OCI-LY1 (cell line): ENCODE data around the gene UNC5B.

ENCODE experiments used
- H2AFZ ChIP-seq: fragments of 200-600 bp; sonication (generic), shearing (Covaris generic); 2 replicates; pipeline ENCODE4 v1.6.0; 2014; ENCODE audit warnings: antibody characterized with exemption, mild to moderate bottlenecking, low read length
- H3F3A ChIP-seq: fragments of 200-600 bp; sonication (generic), shearing (Covaris generic); 2 replicates; pipeline ENCODE4 v1.6.0; 2014; ENCODE audit warnings: mild to moderate bottlenecking, antibody characterized with exemption, low read length, moderate library complexity; ENCODE audit not compliant: insufficient read depth
- H3K27ac ChIP-seq: fragments of 200-600 bp; sonication (generic); 2 replicates; pipeline ENCODE4 v1.5.1; 2014; ENCODE audit warnings: low read length, mixed run types, mild to moderate bottlenecking, low read depth; ENCODE audit not compliant: poor library complexity, severe bottlenecking
- H3K27me3 ChIP-seq: fragments of 200-600 bp; sonication (generic); 2 replicates; pipeline ENCODE4 v1.6.0; 2014; ENCODE audit warnings: antibody characterized with exemption, mild to moderate bottlenecking, low read length, moderate library complexity; ENCODE audit not compliant: insufficient read depth
- H3K36me3 ChIP-seq: fragments of 200-600 bp; sonication (generic); 2 replicates; pipeline ENCODE4 v1.6.1; 2014; ENCODE audit warnings: mild to moderate bottlenecking, antibody characterized with exemption, low read length, moderate library complexity, mixed read lengths; ENCODE audit not compliant: insufficient read depth
- H3K4me1 ChIP-seq: fragments of 200-600 bp; sonication (generic); 2 replicates; pipeline ENCODE4 v1.5.1; 2014; ENCODE audit warnings: mild to moderate bottlenecking, low read length, moderate library complexity; ENCODE audit not compliant: insufficient read depth, severe bottlenecking
- H3K4me2 ChIP-seq: fragments of 200-600 bp; sonication (generic), shearing (Covaris generic); 2 replicates; pipeline ENCODE4 v1.6.1; 2014; ENCODE audit warnings: low read length
- H3K4me3 ChIP-seq: fragments of 200-600 bp; sonication (generic); 2 replicates; pipeline ENCODE4 v1.5.1; 2014; ENCODE audit warnings: low read length, low read depth, mild to moderate bottlenecking, mixed read lengths; ENCODE audit not compliant: poor library complexity, severe bottlenecking
- H3K79me2 ChIP-seq: fragments of 200-600 bp; shearing (Covaris generic); 2 replicates; pipeline ENCODE4 v1.6.1; 2016; ENCODE audit warnings: mixed run types, low read length, mixed read lengths; ENCODE audit not compliant: insufficient read depth
- H3K9ac ChIP-seq: fragments of 200-600 bp; sonication (generic), shearing (Covaris generic); 2 replicates; pipeline ENCODE4 v1.6.1; 2014; ENCODE audit warnings: mild to moderate bottlenecking, low read length, mixed read lengths
- H3K9me2 ChIP-seq: fragments of 200-600 bp; sonication (generic), shearing (Covaris generic); 2 replicates; pipeline ENCODE4 v1.6.1; 2014; ENCODE audit warnings: low read depth, mild to moderate bottlenecking, low read length, mixed read lengths
- H3K9me3 ChIP-seq: fragments of 200-600 bp; shearing (Covaris generic); 2 replicates; pipeline ENCODE4 v1.6.1; 2014; ENCODE audit warnings: low read length, mixed read lengths
- H4K20me1 ChIP-seq: fragments of 200-600 bp; sonication (generic), shearing (Covaris generic); 2 replicates; pipeline ENCODE4 v1.6.0; 2016; ENCODE audit warnings: mild to moderate bottlenecking, low read length; ENCODE audit not compliant: insufficient read depth
- EZH2 ChIP-seq: fragments of 200-600 bp; sonication (generic), shearing (Covaris generic); IDR thresholded peaks from 2 replicates; pipeline ENCODE4 v1.8.0; 2017; ENCODE audit warnings: borderline replicate concordance, mixed run types, mild to moderate bottlenecking, antibody characterized with exemption, low read length, moderate library complexity, mixed read lengths
- TF ChIP-seq, protein P1 (sequence below): fragments of 200-600 bp; sonication (generic), shearing (Covaris generic); IDR thresholded peaks from 2 replicates; pipeline ENCODE4 v1.5.1; 2017; ENCODE audit warnings: mild to moderate bottlenecking, antibody characterized with exemption, low read length, moderate library complexity, mixed read lengths

UNC5B gene

DNA sequence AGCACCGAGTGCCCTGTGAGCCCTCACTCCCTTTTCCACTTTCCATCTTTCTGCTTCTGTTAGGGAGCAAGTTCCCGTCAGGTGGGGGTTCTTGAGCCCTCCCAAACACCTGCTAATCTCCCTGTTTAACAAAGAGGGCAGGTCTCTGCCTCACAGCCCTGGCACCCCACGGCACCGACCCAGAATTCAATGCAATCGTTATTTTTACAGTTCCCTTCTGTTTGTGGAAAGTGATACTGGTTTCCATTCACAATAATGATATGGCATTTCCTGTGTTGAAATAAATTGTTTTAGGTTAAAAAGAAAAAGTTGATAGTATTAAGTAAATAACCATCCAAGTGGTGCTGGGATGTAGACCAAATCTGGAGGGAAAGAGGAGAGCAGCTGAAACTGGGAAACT, 67.8 kb downstream of the UNC5B start:
- Histone ChIP-seq H3K36me3 (no peaks in the 10 kb centered on the region), H3K79me2 (no peaks in the 10 kb centered on the region), H3K9ac (no peak overlapping the region), H3K27ac (no peak overlapping the region), H3K4me1 (no peaks in the 10 kb centered on the region), H3K4me2 (no peak overlapping the region), H4K20me1 (no peaks in the 10 kb centered on the region), H3K27me3 (no peaks in the 10 kb centered on the region), H2AFZ (no peak overlapping the region), H3K9me3 (no peaks in the 10 kb centered on the region), H3K4me3 (no peak overlapping the region), H3F3A (no peaks in the 10 kb centered on the region), H3K9me2 (no peaks in the 10 kb centered on the region)
- TF ChIP-seq, protein P1, sequence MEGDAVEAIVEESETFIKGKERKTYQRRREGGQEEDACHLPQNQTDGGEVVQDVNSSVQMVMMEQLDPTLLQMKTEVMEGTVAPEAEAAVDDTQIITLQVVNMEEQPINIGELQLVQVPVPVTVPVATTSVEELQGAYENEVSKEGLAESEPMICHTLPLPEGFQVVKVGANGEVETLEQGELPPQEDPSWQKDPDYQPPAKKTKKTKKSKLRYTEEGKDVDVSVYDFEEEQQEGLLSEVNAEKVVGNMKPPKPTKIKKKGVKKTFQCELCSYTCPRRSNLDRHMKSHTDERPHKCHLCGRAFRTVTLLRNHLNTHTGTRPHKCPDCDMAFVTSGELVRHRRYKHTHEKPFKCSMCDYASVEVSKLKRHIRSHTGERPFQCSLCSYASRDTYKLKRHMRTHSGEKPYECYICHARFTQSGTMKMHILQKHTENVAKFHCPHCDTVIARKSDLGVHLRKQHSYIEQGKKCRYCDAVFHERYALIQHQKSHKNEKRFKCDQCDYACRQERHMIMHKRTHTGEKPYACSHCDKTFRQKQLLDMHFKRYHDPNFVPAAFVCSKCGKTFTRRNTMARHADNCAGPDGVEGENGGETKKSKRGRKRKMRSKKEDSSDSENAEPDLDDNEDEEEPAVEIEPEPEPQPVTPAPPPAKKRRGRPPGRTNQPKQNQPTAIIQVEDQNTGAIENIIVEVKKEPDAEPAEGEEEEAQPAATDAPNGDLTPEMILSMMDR = no peak
- no peak for TF ChIP-seq EZH2

DNA sequence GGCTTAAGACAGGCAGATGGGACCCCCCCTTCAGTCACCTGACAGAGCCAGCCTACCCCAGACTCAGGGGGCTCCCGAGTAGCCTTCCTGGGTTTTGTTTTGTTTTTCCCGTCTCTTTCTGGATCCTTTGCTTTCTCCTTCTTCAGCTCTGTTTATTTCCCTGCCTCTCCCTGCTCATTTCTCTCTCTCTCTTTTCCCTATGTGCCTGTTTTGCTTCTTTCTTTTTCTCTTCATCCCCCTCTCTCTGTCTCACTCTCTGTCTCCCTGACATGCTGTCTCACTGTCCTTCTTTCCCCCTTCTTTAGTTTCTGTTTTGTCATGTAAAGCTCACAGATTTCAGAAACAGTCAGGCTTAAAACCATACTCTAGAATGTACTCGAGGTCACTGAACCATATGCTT, 68.5 kb downstream of the UNC5B start:
- Histone ChIP-seq H3K9ac (no peak overlapping the region), H3K9me3 (no peaks in the 10 kb centered on the region), H3K4me1 (no peaks in the 10 kb centered on the region), H3K27ac (no peak overlapping the region), H4K20me1 (no peaks in the 10 kb centered on the region), H3K79me2 (no peaks in the 10 kb centered on the region), H2AFZ (no peak overlapping the region), H3K9me2 (no peaks in the 10 kb centered on the region), H3K27me3 (0 out of 2 replicates have a peak, but pooled peaks cover 2% of the 10 kb centered on the region), H3F3A (no peaks in the 10 kb centered on the region), H3K36me3 (no peaks in the 10 kb centered on the region), H3K4me3 (no peak overlapping the region), H3K4me2 (no peak overlapping the region)
- TF ChIP-seq, protein P1 = no peak
- no peak for TF ChIP-seq EZH2

DNA sequence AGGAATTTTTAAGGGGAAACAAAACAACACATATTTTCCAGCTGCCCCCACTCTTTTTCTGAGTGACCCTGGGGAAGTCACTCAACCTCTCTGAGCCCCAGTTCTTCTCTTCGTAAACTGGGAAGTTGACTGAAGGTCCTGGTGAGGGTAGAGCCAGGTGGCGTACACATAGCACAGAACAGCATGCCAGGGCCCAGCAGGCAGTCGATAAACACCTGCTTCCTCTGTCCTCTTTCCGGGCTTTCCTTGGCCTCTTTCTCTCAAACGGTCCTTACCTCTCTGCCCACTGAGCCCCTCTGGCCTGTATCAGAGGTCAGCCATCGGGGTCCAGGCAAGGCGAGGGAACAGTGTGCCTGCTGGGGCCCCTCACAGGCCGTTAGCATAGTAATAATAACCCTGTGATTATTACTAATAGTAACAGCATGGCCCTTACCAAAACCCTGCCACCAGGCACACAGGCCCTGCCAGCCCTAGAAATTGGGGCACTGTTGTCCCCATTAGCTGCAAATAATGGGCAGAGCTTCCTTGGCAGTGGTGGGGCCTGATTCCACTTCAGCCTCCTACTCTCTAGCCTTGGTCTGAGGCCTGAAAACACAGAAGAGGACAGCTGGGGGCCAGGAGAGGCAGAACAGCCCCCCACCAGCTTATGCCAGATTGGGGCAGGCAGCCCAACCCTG, 69.4 kb downstream of the UNC5B start:
- H2AFZ ChIP-seq = no peak overlapping the region
- H3K4me3 ChIP-seq = no peak overlapping the region
- no peaks in the 10 kb centered on the region for H3K36me3 ChIP-seq
- 0 out of 2 replicates have a peak, but pooled peaks cover 2% of the 10 kb centered on the region for H3K27me3 ChIP-seq
- H3K4me1 ChIP-seq = no peaks in the 10 kb centered on the region
- H3K27ac ChIP-seq = no peak overlapping the region
- H3K9me3 ChIP-seq = no peaks in the 10 kb centered on the region
- H4K20me1 ChIP-seq = no peaks in the 10 kb centered on the region
- no peaks in the 10 kb centered on the region for H3F3A ChIP-seq
- H3K79me2 ChIP-seq = no peaks in the 10 kb centered on the region
- no peaks in the 10 kb centered on the region for H3K9me2 ChIP-seq
- TF ChIP-seq, protein P1 = no peak
- TF ChIP-seq EZH2 = no peak
- no peak overlapping the region for H3K9ac ChIP-seq
- H3K4me2 ChIP-seq = no peak overlapping the region
